HPDE6-E6E7 (cell line): ENCODE results near the gene HP.
"Not testable (repeated sequence)": the region's sequence is repeated elsewhere in the genome, so short reads cannot be mapped to it uniquely, and the experiment has no call there.

ENCODE experiments used
- DNase-seq: peaks from one replicate; pipeline ENCODE4 v3.0.0; 2011; ENCODE audit warnings: missing footprints; ENCODE audit errors: extremely low spot score

Gene HP, protein sequence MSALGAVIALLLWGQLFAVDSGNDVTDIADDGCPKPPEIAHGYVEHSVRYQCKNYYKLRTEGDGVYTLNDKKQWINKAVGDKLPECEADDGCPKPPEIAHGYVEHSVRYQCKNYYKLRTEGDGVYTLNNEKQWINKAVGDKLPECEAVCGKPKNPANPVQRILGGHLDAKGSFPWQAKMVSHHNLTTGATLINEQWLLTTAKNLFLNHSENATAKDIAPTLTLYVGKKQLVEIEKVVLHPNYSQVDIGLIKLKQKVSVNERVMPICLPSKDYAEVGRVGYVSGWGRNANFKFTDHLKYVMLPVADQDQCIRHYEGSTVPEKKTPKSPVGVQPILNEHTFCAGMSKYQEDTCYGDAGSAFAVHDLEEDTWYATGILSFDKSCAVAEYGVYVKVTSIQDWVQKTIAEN

DNA sequence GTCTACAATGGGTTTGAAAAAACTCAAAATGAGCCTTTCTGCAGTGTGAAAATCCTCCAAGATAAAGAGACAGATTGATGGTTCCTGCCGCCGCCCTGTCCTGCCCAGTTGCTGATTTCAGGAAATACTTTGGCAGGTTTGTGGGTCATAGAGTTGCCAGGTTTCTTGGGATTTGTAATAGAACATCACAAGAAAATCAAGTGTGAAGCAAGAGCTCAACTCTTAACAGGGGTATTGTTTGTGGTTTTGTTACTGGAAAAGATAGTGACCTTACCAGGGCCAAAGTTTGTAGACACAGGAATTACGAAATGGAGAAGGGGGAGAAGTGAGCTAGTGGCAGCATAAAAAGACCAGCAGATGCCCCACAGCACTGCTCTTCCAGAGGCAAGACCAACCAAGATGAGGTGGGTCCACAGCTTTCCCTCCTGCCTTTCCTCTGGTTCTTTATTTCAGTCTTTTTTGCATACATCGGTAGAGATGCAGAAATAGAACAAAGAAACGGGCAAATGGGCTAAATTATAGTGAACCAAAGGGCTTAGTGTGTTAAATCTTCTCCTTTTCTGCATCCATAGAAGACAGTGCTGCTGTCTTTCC, at the start of gene HP:
Gene HP, plus strand, starts transcription at position 252 of the 594 bp plus-strand sequence. Its CDS starts 148 bp downstream, at position 400.
- not testable (repeated sequence) for DNase-seq

DNA sequence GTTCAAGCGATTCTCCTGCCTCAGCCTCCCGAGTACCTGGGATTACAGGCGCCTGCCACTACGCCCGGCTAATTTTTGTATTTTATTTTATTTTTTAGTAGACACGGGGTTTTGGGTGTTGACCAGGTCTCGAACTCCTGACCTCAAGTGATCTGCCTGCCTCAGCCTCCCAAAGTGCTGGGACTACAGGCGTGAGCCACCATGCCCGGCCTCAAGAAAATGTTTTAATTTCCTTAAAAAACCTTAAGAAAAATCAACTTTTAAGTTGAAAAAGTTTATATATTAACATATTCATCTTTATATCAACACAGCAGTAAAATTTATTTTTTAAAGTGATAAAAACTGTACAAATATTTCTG, 46.3 kb upstream of the HP start:
- DNase-seq = not testable (repeated sequence)

DNA sequence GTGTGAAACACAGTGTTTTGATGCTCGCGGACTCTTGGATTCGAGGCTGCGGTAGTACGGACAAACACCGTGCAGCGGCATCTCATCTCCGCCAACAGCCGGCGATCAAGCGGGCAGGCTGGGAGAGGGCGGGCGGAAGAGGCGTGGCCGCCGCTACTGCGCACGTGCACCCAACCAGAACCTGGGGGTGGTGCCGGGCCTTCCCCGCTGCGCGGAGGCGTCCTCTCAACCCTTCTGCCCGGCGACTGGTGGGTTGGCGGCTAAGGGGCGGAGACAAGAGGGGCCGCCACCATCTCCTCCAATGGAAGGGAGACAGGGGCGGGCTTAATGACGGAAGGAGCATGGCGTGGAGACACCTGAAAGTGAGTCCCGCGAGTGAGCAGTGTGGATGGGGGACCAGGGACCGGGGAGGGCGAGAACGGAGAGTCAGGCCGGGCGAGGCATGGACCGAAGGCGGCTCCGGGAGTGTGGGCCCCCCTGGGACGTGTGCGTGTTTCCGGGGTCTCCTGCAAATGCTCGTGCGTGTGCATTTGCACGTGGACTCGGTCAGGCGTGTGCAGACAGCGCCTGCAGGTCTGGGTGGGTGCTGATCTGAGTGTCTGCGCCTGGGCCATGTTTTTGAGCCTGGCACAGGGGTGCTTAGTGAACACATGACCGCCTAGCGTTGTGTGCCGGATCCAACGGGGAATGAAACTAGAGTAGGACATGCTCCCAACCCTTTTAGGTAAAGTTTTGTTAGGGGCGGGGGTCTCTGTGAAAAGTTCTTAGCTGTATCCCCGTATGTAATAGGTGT, 45.7 kb upstream of the HP start, which contains the start of gene DHODH:
Gene DHODH, plus strand, starts transcription at position 321 of the 793 bp plus-strand sequence. Its CDS starts 21 bp downstream, at position 342.
- peak; percentile 100 for DNase-seq

DNA sequence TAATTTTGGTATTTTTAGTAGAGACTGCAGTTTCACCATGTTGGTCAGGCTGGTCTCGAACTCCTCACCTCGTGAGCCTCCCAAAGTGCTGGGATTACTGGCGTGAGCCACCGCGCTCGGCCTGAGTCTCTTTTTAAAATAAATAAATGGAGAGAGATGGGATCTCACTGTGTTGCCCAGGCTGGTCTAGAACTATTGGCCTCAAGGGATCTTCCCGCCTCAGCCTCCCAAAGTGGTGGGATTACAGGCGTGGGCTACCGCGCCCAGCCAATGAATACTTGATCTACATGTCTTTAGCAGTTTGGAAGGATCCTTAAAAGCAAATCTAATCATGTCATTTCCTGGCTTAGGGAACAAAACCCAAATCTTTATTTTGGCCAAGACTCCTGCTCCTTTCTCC, 44.5 kb upstream of the HP start:
- no peak for DNase-seq

DNA sequence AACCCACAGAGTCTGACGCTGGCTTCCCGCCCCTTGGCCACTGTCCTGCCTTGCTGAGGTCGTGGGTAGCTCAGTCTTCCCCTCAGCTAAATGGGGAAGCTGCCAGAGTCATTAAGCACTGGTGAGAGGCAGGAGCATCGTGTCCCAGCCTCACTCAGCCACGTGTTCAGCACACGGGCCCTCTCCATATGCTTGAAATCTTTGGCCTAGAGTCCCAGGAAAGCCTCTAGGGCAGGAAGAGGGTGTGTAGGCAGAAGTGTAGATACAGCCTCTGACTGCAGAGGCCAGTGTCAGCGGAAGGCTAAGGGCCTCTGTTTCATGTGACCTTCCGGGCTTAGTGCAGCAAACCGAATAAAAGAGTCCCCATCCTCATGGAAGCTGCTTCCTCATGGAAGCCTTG, 41.7 kb upstream of the HP start:
- no peak for DNase-seq

DNA sequence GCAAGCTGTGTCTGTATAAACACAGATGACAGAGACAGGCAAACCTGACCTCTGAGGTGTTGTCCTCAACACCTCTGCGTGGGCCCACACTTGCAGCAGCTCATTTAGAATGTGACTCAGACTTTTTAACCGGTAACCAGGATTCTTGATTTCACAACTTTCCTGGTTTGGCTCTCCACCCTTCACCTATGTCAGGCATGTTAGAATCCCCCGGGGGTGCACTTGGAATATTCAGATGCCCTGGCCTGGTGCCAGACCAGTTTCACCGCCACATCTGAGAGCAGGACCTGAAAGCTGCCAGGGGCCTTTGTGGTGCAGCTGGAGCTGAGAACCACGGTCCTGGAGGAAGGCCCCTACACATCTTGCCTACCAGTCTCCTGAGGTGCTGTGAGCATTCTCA, 40.9 kb upstream of the HP start:
- DNase-seq = peak; percentile 75

DNA sequence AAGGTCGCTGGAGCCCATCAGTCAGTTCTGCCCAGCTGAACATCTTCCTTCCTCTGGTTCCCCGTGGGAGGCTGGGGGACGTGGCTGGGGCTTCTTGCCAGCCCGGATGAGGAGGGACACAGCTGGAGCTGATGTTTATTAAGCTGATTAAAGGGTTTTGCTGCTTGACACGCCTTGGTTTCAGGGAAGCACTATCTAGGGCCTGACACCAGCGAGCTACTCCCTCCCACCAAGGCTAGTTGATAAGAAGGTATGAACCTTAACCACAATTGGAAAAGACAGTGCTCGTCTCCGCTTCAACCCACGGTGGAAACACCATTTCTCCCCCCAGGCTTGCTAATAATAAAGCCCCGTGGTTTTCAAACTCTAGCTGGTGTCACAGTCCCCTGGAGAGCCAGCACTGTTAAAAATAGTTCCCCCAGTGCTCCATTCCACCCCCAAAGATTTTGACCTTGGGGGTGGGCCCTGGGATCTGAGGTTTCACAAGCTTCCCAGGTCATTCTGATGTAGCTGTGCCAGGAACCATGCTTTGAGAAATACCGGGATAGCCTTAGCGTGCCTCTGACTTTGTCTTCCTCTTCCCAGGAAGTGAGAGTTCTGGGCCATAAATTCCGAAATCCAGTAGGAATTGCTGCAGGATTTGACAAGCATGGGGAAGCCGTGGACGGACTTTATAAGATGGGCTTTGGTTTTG, 40.3 kb upstream of the HP start:
- DNase-seq = no peak

DNA sequence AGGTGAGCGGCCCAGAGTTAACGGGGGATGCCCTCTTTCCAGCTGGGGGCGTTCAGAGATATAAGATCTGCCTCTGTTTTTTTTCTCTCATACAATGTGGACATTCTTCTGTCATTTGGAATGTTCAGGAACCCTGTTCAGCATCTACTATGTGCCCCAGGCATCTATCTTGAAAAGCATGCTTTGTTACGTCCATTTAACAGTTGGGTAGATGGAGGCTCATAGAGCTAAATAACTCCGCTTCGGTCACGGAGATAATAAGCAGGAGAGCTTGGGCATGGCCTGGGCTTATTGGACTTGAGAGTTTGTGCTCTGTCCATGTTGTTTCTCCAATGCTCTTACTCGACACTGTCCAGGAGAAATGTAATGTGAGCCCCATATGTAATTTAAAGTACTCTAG, 39.6 kb upstream of the HP start:
- DNase-seq = no peak

DNA sequence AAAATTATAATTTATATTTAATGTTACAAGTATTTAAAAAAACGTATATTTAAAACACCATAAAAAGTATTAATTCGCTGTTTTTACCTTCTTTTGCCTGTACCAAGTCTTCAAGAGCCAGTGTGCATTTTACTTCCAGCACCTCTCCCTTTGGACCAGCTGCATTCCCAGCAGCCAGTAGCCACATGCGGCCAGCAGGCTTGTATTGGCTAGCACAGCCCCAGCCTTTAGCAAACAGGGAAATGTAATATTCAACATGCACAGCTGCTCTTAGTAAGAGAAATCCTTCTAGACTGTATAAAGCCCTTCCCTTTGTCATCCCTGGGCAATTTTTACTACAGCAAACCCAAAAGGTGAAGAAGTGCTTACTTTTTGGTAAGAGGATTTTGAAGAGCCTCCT, 39.2 kb upstream of the HP start:
- DNase-seq = no peak

DNA sequence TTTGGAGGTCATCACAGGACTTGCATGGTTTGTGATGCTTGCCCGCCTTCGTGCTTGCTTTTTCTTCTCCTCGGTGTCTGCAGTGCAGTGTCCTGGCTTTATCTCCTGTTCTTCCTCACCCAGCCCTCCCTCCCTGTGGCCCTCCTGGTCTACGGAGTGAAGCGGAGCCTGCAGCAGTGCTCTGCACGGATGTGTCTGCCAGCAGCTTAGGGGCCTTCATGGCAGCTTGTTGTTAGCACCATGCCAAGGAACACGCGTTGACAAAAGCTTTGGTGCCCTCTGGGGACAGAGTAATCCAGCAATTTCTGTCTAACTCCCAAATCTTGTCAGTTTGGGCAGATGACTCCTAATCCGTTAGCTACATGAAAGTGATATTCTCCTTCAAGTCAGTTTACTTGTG, 35.8 kb upstream of the HP start:
- no peak for DNase-seq

DNA sequence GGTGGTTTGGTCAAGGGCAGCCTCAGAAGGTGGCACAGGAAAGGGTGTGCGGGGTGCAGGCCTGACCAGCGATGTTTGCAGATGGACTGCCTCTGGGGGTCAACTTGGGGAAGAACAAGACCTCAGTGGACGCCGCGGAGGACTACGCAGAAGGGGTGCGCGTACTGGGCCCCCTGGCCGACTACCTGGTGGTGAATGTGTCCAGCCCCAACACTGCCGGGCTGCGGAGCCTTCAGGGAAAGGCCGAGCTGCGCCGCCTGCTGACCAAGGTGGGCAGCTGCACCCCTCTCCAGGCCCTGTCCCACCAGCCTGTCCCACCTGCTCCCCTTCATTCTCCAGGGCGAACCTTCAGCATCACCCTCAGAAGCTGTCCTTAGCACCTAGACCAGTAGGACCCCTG, 33.3 kb upstream of the HP start:
- no peak for DNase-seq

DNA sequence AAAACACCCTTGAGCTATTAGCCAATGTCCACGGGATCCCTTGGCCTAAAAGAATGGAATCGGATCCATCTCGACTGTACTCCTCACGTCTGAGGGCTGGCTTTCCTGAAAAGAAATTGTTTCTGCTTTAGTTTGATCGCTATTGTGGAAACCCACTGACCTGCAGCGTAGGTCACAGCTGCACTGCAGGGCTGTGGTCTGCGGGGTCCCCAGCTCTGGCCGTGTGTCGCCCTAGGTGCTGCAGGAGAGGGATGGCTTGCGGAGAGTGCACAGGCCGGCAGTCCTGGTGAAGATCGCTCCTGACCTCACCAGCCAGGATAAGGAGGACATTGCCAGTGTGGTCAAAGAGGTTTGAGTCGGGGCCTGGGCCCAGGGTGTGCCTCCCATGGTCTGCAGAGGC, 32.2 kb upstream of the HP start:
- DNase-seq = no peak

DNA sequence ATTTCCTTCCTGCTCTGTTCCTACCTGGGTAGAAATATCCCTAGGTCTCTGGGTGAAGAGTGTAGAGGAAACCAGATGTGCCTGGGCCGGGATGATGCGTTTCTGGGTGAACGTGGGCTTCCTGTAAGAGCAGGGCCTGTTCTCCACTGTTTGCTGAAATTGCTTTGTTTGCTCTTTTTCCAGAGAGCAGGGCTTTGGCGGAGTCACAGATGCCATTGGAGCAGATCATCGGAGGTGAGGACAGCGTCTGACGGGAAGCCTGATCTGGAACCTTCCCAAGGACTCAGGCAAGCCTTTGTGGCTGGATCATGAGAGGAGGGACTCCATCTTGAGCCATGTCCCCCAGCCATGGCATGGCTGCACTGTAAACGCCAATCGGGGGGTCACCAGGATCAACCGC, 30.3 kb upstream of the HP start:
- no peak for DNase-seq

DNA sequence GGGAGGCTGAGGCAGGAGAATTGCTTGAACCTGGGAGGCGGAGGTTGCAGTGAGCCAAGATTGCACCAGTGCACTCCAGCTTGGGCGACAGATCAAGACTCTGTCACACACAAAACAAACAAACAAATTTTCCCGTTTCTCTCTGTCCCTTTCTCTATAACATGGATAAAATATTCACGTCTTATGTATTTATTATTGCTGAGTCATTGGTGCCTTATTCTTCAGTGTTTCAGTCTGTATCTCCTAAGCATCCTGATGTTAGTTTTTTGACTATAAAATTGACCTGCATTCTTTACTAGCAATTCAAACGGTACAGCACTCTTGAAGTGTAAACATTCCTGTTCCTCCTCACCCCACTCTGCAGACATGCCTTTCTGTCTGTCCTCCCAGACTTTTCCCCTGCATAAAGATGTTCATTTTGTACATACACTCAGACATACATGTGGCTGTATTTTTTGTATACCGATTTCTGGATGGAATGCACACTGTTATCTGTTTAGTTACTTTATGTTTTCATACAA, 29.4 kb upstream of the HP start:
- no peak for DNase-seq

DNA sequence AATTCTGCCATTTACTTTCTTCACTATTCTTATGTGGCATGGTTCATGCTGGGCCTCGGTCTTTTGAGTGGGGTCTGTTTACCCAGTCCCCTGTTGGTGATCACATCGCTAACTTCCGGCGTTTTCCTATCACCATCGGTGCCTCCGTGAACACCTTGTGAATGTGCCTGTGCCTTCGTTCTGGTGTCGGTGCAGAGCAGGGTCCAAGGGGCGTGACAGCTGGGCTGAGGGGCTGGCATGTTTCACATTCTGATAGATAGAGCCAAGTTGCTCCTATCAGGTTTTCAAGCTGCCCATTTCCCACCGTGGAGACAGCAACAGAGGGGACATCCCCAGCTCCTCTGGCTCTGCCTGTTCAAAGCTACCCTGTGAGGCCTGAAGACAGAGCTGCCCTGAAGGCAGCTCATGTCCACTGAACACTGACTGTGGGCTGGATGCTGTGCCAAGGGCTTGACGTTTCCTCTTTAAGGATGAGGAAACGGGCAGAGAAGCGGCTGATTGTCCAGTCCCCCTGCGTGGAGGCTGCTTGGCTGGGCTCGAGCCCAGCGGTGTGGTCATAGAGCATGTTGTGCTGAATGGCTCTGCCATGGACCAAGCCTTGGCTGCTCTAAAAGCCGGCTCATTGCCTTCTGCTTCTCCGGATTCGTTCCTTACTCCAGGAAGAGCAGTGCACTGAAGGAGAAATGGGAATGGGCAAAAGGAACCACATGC, 28.7 kb upstream of the HP start:
- no peak for DNase-seq

DNA sequence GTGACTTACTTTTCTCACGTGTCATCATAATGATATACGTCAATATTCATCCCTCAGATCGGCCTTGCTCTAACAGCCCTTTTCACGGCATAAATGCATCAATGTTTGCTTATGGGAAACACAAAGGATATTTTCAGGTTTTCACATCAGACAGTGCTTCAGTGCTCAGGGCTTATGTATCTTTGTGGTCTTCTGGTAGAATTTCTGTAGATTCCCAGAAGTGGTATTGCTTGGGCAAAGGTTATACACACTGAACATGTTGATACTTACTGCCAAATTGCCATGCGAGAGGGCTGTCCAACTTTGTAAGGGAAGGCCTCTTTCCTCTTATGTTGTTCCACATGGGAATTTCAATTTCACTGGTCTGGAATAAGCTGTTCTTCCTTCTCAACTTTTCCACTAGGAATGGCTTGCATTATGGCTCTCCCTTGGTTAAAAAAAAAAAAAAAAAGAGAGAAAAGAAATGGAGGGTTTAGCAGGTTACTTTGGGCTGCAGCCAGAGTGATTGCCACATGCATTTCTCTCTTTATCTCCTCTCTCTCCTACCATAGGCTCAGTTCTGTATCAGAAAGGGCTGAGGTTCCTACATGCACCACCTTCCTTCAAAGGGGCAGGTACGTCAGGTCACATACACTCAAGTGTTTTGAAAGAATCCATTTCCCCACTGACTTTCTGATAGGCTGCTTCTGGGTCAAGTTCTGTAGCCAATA, 26.5 kb upstream of the HP start:
- DNase-seq = no peak

DNA sequence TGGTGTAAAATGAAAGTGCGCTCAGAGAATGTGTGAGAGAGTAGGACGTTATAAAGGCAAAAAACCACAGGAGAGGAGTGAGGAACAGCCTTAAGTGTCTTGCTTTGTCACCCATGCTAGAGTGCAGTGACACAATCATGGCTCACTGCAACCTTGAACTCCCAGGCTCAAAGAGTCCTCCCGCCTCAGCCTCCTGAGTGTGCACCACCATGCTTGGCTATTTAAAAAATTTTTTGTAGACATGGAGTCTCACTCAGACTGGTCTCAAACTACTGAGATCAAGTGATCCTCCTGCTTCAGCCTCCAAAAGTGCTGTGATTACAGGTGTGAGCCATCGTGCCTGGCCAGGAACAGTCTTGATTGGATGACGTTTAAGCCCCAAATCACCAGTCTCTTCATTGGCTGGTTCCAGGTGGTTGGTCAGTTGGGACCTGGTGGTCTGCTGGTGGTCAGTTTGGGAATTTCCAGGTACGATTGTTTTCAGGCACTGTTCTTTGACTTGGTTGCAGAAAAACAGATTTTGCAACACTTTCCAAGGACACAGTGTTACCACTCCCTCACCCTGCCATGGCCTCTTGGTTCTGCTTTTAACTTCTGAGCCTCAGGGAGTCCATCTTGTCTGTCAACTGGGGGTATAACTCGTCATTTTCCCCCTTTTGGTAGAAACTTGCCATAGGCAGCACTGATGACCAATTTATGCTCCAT, 24.6 kb upstream of the HP start:
- DNase-seq = no peak

DNA sequence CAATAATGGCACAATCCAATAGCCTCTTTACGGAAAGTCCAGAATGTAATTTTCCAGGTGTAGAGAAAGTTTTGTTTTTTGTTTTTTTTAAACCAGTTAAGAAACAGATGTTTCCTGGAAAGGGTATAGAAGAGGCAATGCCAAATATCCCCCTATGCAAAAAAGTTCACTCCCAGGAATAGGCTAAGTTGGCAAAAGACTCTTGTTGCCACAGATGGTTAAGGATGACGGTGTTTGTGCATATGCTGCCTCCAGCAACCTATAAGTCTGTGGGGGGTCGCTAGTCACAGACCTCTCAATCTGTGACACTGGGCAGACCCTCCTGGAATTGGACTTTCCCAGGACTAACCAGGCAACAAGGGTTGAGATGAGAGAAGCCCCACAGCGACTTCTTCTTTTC, 20.9 kb upstream of the HP start:
- DNase-seq = no peak

DNA sequence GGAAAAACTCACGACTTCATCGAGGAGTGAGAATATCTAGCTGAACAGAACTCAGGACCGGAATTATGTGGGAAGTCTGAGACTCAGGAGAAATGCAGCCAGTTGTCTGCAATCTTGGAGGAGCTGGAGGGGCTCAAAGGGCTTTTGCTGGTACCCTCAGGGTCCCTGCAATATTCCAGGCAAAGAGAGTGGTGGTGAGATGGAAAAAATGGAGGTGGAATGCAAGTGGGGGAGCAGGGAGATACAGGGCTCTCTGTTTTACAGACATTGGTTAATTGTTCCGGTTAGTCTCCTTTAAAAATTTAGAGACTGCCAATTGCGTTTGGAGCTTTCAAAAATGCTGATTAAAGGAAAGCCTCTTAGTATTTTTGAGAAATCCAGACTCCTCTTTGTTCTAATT, 18.2 kb upstream of the HP start:
- DNase-seq = no peak

DNA sequence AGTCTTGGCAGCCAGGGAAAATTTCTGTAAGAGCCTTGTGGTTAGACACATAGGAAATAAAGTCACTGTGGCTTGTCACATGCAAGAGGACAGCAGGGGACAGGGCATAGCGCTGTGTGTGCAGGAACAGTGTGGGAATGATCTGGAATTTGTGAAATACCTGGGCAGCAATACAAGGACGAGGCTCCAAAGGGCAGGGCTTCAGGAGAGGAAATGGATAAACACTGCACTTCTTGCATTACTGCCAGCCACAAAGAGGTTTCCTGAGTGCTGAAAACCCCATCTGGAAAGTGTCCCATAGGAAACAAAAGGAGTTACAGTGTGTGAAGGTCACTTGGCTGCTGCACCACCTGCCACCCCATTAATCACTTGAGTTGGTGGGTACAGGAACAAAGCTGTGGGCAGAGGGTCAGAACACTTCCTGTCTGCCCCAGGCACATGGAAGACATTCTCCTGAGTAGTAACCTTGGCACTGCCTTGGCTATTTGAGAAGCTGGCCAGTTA, 12.1 kb upstream of the HP start:
- no peak for DNase-seq
